Lung (tissue), 12 donors: Measurements from ENCODE around the gene BTBD2. TPM values are rescaled to one million over a fixed set of nuclear protein-coding genes. Genes with fewer than 3 reads are reported as not detected.

ENCODE experiments used
- ATAC-seq: fragments of 200-7000 bp; cut with Tn5 transposase; one replicate; pipeline ENCODE4 v1.9.1; 2020; ENCODE audit warnings: moderate number of reproducible peaks; ENCODE audit not compliant: insufficient read depth, low FRiP score
- DNase-seq, 3 donors: peaks; one replicate each; pipeline ENCODE4 v3.0.0-alpha.2; 2013 to 2017
- H3K27ac ChIP-seq, 2 donors: one replicate each; pipeline ENCODE4 v1.5.1; 2013; ENCODE audit warnings: mild to moderate bottlenecking in 2 of 2, moderate library complexity in 2 of 2, control low read depth in 1 of 2, inconsistent platforms in 1 of 2, low read depth in 1 of 2, low read length in 1 of 2
- H3K27me3 ChIP-seq, 3 donors: one replicate each; pipeline ENCODE4 v1.5.1; 2013; ENCODE audit warnings: low read length in 2 of 3; ENCODE audit not compliant: control insufficient read depth in 3 of 3, insufficient read depth in 3 of 3
- H3K36me3 ChIP-seq, 4 donors: one replicate each; pipeline ENCODE4 v1.5.1; 2013; ENCODE audit warnings: low read length in 4 of 4, mild to moderate bottlenecking in 1 of 4, moderate library complexity in 1 of 4; ENCODE audit not compliant: control insufficient read depth in 4 of 4, insufficient read depth in 4 of 4
- H3K4me1 ChIP-seq, 5 donors: one replicate each; pipeline ENCODE4 v1.5.1; 2013; ENCODE audit warnings: low read length in 5 of 5, mild to moderate bottlenecking in 2 of 5, moderate library complexity in 1 of 5; ENCODE audit not compliant: control insufficient read depth in 5 of 5, insufficient read depth in 5 of 5
- H3K4me3 ChIP-seq: one replicate; pipeline ENCODE4 v1.5.1; 2013; ENCODE audit warnings: mild to moderate bottlenecking, control low read depth, moderate library complexity
- H3K9ac ChIP-seq, 2 donors: one replicate each; pipeline ENCODE4 v1.5.1; 2013; ENCODE audit warnings: low read length in 2 of 2, control low read depth in 1 of 2; ENCODE audit not compliant: insufficient read depth in 1 of 2
- H3K9me3 ChIP-seq, 4 donors: one replicate each; pipeline ENCODE4 v1.5.1; 2013; ENCODE audit warnings: low read length in 3 of 4, mild to moderate bottlenecking in 1 of 4, moderate library complexity in 1 of 4; ENCODE audit not compliant: control insufficient read depth in 4 of 4, insufficient read depth in 3 of 4
- WGBS, 2 donors: extraction: QIAGEN DNeasy Blood & Tissue Kit; methylation state at CpG; one replicate each; pipeline ENCODE4 v1.1.7; 2013; 5-methylcytosine and 5-hydroxymethylcytosine counted together
- polyA plus RNA-seq, 2 donors: library from polyadenylated mRNA; stranded (reverse); fragments of 200-250 nt; gene quantifications; one replicate each; pipeline ENCODE4 v1.2.1, GENCODE V29; 2013
- total RNA-seq, 2 donors: library from RNA; depleted of rRNA in 1 of 2; stranded (reverse); fragments of >200 nt in 1 of 2; gene quantifications; one replicate each; pipeline ENCODE4 v1.2.1, GENCODE V29; 2014 to 2021
- TF ChIP-seq, protein P1 (sequence below): IDR thresholded peaks from 2 replicates; pipeline ENCODE4 v1.5.1; 2012; ENCODE audit warnings: mild to moderate bottlenecking; ENCODE audit errors: control extremely low read depth, extremely low read depth
- donor health status: control.
- donor health status: control.
- donor health status: Bipolar disorder and iron deficiency.
- donor health status: healthy.
- donor health status: DM: yes; HTN: yes; CAD: no.

Gene BTBD2
- total and polyA plus RNA-seq, 4 donors = 35.5 to 62.3 (median 44.8) TPM

DNA sequence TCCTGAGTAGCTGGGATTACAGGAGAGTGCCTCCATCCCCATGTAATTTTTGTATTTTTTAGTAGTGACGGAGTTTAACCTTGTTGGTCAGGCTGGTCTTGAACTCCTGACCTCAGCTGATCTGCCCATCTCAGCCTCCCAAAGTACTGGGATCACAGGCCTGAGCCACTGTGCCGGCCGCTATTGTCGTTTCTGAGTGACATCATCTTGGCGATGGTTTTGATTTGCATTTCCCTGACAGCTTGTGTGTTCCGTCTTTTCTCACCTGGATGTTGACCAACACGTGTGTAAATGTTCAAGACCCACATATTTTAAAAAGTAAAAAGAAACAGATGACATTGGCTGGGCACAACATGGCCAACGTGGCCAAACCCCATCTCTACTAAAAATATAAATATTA, 48.3 kb upstream of the BTBD2 start:
- TF ChIP-seq, protein P1, sequence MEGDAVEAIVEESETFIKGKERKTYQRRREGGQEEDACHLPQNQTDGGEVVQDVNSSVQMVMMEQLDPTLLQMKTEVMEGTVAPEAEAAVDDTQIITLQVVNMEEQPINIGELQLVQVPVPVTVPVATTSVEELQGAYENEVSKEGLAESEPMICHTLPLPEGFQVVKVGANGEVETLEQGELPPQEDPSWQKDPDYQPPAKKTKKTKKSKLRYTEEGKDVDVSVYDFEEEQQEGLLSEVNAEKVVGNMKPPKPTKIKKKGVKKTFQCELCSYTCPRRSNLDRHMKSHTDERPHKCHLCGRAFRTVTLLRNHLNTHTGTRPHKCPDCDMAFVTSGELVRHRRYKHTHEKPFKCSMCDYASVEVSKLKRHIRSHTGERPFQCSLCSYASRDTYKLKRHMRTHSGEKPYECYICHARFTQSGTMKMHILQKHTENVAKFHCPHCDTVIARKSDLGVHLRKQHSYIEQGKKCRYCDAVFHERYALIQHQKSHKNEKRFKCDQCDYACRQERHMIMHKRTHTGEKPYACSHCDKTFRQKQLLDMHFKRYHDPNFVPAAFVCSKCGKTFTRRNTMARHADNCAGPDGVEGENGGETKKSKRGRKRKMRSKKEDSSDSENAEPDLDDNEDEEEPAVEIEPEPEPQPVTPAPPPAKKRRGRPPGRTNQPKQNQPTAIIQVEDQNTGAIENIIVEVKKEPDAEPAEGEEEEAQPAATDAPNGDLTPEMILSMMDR = no peak
- DNase-seq = no peak
- H3K36me3 ChIP-seq = no peaks in the 10 kb centered on the region
- H3K9me3 ChIP-seq = no peaks in the 10 kb centered on the region
- no peak for ATAC-seq
- no peak overlapping the region for H3K9ac ChIP-seq
- H3K27me3 ChIP-seq = no peaks in the 10 kb centered on the region
- peak overlapping the region in 1 of 2 donors; percentile 17 for H3K27ac ChIP-seq
- peaks cover 5 to 37% (median 18%) of the 10 kb centered on the region in 5 donors for H3K4me1 ChIP-seq
- H3K4me3 ChIP-seq = no peak overlapping the region
- WGBS, 2 donors = 81 to 91% methylated on average over 8 of the region's 8 CpGs

GRCh38 chr19:2062770-2063169, 47.3 kb upstream of the BTBD2 start:
- TF ChIP-seq, protein P1 = no peak
- Histone ChIP-seq H3K9ac (peak overlapping the region in 1 of 2 donors; percentile 80), H3K27me3 (no peaks in the 10 kb centered on the region), H3K4me3 (no peak overlapping the region), H3K27ac (peak overlapping the region in 1 of 2 donors; percentile 97), H3K36me3 (no peaks in the 10 kb centered on the region), H3K9me3 (no peaks in the 10 kb centered on the region), H3K4me1 (peaks cover 5 to 37% (median 18%) of the 10 kb centered on the region in 5 donors)
- ATAC-seq (no peak), DNase-seq (no peak)
- WGBS, 2 donors = 87 to 88% methylated on average over 9 of the region's 9 CpGs

GRCh38 chr19:2062389-2062729, 46.8 kb upstream of the BTBD2 start:
- Histone ChIP-seq H3K4me3 (no peak overlapping the region), H3K27me3 (no peaks in the 10 kb centered on the region), H3K9ac (peak overlapping the region; percentile 68 to 80), H3K36me3 (no peaks in the 10 kb centered on the region), H3K4me1 (peaks cover 5 to 37% (median 18%) of the 10 kb centered on the region in 5 donors), H3K9me3 (no peaks in the 10 kb centered on the region), H3K27ac (peak overlapping the region; percentile 52 to 97)
- ATAC-seq (no peak), DNase-seq (no peak)
- TF ChIP-seq, protein P1 = no peak
- 50 to 56% methylated on average over 10 of the region's 10 CpGs for WGBS, 2 donors
